IMR-90 (cell line): ENCODE measurements around the gene HDAC7.

Experiments used
- BHLHE40 ChIP-seq: fragments of 150-350 bp; IDR thresholded peaks from 2 replicates; pipeline ENCODE4 v1.6.1; 2016; ENCODE audit warnings: mild to moderate bottlenecking, low read depth, low read length
- CEBPB ChIP-seq: IDR thresholded peaks from 2 replicates; pipeline ENCODE4 v1.6.1; 2012; ENCODE audit warnings: low read depth, low read length, improper control_type of control experiment
- CTCF ChIP-seq: conservative IDR thresholded peaks from 2 replicates; pipeline ENCODE4 v1.5.1; 2012; ENCODE audit warnings: mild to moderate bottlenecking, low read depth, low read length, improper control_type of control experiment
- FOS ChIP-seq: fragments of 150-350 bp; IDR thresholded peaks from 2 replicates; pipeline ENCODE4 v1.6.1; 2016; ENCODE audit warnings: low read depth, low read length
- MAFK ChIP-seq: IDR thresholded peaks from 2 replicates; pipeline ENCODE4 v1.6.1; 2012; ENCODE audit warnings: low read depth, low read length, improper control_type of control experiment
- MAZ ChIP-seq: IDR thresholded peaks from 2 replicates; pipeline ENCODE4 v1.6.1; 2012; ENCODE audit warnings: low read depth, mild to moderate bottlenecking, low read length, improper control_type of control experiment, moderate library complexity, borderline replicate concordance
- MXI1 ChIP-seq: IDR thresholded peaks from 2 replicates; pipeline ENCODE4 v1.6.1; 2012; ENCODE audit warnings: low read depth, mild to moderate bottlenecking, low read length, moderate library complexity, borderline replicate concordance
- NFE2L2 ChIP-seq: fragments of 150-350 bp; IDR thresholded peaks from 2 replicates; pipeline ENCODE4 v1.6.1; 2016; ENCODE audit warnings: low read depth, mild to moderate bottlenecking, low read length
- POLR2A ChIP-seq: IDR thresholded peaks from 2 replicates; pipeline ENCODE4 v1.6.1; 2012; ENCODE audit warnings: mild to moderate bottlenecking, low read depth, low read length
- RAD21 ChIP-seq: IDR thresholded peaks from 2 replicates; pipeline ENCODE4 v1.6.1; 2012; ENCODE audit warnings: low read length, improper control_type of control experiment
- RCOR1 ChIP-seq: IDR thresholded peaks from 2 replicates; pipeline ENCODE4 v1.6.1; 2012; ENCODE audit warnings: mild to moderate bottlenecking, low read length, improper control_type of control experiment; ENCODE audit not compliant: insufficient replicate concordance
- RFX5 ChIP-seq: IDR thresholded peaks from 2 replicates; pipeline ENCODE4 v1.8.0; 2012; ENCODE audit warnings: low read depth, mild to moderate bottlenecking, low read length, moderate library complexity
- USF2 ChIP-seq: fragments of 150-350 bp; IDR thresholded peaks from 2 replicates; pipeline ENCODE4 v1.6.1; 2017; ENCODE audit warnings: mild to moderate bottlenecking, antibody characterized with exemption, low read length, low read depth

- TF ChIP-seq FOS (no peak), RAD21 (peak; percentile 50), CTCF (peak; percentile 55), POLR2A (no peak), MAZ (no peak), MXI1 (no peak), MAFK (no peak), RCOR1 (no peak), NFE2L2 (no peak), BHLHE40 (no peak), USF2 (no peak), RFX5 (no peak), CEBPB (no peak)
Measured at GRCh38 chr12:47767216-47767724, 52.4 kb downstream of the HDAC7 start.
